Measurements from ENCODE around the gene ZSWIM1.
"Not testable (repeated sequence)": the region's sequence is repeated elsewhere in the genome, so short reads cannot be mapped to it uniquely, and the experiment has no call there.

The ZSWIM1 gene

DNA sequence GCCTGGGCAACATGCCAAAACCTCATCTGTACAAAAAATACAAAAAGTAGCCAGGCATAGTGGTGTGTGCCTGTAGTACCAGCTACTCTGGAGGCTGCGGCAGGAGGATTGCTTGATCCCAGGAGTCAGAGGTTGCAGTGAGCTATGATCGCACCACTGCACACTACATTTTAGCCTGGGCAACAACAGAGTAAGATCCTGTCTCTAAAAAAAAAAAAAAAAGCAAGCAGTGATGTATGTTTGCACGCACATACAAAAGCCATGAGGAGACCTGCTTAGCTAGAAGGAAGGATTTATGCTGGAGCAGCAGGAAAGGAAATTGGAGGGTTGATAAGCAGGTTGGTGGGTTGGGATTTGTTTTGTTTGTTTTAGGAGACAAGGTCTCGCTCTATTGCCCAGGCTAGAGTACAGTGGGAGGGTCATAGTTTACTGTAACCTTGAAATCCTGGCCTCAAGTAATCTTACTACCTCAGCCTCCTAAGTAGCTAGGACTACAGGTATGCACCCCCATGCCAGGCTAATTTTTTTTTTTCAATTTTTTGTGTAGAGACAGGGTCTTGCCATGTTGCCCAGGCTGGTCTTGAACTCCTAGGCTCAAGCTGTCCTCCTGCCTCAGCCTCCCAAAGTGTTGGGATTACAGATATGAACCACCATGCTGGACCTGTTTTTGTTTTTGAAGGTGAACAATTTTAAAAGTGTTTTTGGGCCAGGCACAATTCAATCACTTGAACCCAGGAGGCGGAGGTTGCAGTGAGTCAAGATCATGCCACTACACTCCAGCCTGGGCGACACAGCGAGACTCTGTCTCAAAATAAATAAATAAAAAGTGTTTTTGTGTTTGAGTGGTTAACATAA, 19.6 kb upstream of the ZSWIM1 start:
- no peak overlapping the region for H3K4me3 ChIP-seq (ENCODE audit: low read length)
- peaks cover 13% of the 10 kb centered on the region for H3K4me1 ChIP-seq (ENCODE audit: insufficient read depth, low read length)
- no peaks in the 10 kb centered on the region for H3K36me3 ChIP-seq (ENCODE audit: insufficient read depth, low read length)
- H3K9me3 ChIP-seq (ENCODE audit: low read length), result no peaks in the 10 kb centered on the region
- H2AFZ ChIP-seq (ENCODE audit: low read depth, low read length), result no peak overlapping the region
- no peaks in the 10 kb centered on the region for H3K27me3 ChIP-seq (ENCODE audit: insufficient read depth, low read length)

DNA sequence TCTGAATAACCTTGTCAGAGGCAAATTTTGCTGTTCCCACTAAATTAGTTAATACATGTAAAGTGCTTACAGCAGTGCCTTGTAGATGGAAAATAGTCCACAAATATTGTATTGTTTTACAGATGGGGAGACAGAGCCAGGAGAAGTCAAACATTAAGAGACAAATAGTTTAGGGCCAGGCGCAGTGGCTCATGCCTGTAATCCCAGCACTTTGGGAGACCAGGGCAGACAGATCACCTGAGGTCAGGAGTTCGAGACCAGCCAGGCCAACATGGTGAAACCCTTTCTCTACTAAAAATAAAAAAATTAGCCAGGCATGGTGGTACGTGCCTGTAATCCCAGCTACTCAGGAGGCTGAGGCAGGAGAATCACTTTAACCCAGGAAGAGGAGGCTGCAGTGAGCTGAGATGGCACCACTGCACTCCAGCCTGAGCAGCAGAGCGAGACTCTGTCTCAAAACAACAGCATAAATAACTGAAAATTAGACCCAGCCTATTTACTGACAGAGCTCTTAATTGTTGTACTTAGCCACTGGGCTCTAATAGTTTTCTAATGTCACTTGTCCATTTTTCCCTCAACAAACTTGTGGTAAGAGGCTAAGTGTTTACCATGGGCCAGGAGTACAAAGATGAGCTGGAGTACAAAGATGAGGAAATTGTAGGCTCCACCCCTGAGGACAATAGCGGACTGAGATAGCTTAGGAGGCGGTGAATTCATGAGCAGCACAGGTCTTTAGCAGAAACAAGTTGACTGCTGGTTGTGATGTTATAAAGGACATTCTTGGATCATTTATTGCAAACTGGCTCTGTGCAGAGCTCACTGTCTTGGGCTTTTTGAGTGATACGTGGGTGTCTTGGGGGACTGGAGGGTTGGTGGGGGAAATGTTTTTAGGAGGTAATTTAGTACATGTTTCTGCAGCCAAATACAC, 17.2 kb upstream of the ZSWIM1 start:
- Histone ChIP-seq H3K9me3 (ENCODE audit: low read length) (no peaks in the 10 kb centered on the region), H3K27me3 (ENCODE audit: insufficient read depth, low read length) (no peaks in the 10 kb centered on the region), H2AFZ (ENCODE audit: low read depth, low read length) (no peak overlapping the region), H3K4me3 (ENCODE audit: low read length) (no peak overlapping the region), H3K36me3 (ENCODE audit: insufficient read depth, low read length) (no peaks in the 10 kb centered on the region), H3K4me1 (ENCODE audit: insufficient read depth, low read length) (peaks cover 2% of the 10 kb centered on the region)

GRCh38 chr20:45866454-45866853, 14.6 kb upstream of the ZSWIM1 start:
- H2AFZ ChIP-seq (ENCODE audit: low read depth, low read length), result no peak overlapping the region
- H3K4me3 ChIP-seq (ENCODE audit: low read length), result no peak overlapping the region
- no peaks in the 10 kb centered on the region for H3K27me3 ChIP-seq (ENCODE audit: insufficient read depth, low read length)
- no peaks in the 10 kb centered on the region for H3K9me3 ChIP-seq (ENCODE audit: low read length)
- no peaks in the 10 kb centered on the region for H3K4me1 ChIP-seq (ENCODE audit: insufficient read depth, low read length)
- H3K36me3 ChIP-seq (ENCODE audit: insufficient read depth, low read length), result no peaks in the 10 kb centered on the region

DNA sequence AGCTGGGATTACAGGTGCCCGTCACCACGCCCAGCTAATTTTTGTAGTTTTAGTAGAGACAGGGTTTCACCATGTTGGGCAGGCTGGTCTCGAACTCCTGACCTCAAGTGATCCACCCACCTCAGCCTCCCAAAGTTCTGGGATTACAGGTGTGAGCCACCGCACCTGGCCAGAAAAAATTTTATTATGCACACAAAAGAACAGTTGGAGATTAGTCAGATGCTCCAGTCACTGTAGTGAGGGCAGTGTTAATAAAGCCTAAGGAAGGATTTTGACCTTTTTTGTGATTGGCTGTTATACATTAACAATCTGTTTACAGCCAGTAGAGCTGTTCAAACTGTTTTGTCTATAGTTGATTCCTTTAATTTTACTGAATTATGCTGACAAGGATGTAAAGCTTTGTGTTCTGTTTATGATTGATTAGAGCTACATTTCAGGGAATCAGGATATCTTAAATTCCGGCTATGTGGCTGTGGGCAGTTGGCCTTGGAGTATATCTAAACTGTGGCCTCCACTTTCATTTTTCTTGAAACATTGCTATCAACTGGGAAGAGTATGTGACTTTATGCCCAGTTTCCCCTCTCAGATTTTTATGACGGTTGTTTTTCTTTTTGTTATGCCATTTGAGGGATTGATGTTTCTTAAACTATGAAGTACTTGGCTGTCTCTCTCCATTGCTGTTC, 13.8 kb upstream of the ZSWIM1 start:
- no peak overlapping the region for H3K4me3 ChIP-seq (ENCODE audit: low read length)
- no peak overlapping the region for H2AFZ ChIP-seq (ENCODE audit: low read depth, low read length)
- no peaks in the 10 kb centered on the region for H3K27me3 ChIP-seq (ENCODE audit: insufficient read depth, low read length)
- H3K9me3 ChIP-seq (ENCODE audit: low read length), result no peaks in the 10 kb centered on the region
- H3K36me3 ChIP-seq (ENCODE audit: insufficient read depth, low read length), result no peaks in the 10 kb centered on the region
- H3K4me1 ChIP-seq (ENCODE audit: insufficient read depth, low read length), result no peaks in the 10 kb centered on the region

DNA sequence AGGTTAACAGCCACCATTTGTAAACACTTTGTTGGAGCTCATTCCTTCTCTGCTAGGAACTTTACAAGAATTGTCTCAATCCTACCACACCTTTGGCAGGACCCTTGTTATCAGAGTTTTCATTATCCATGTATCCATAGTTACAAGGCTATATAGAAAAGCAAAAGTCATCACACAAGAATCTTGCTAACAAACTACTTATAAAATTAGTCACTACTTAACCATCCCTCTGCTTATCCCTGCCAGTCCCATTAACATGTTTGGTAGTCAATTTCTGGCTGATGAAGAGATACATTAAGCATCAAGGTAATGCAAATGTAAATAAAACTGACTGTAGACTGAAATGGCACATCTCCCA, 13.2 kb upstream of the ZSWIM1 start:
- Histone ChIP-seq H3K4me1 (ENCODE audit: insufficient read depth, low read length) (no peaks in the 10 kb centered on the region), H2AFZ (ENCODE audit: low read depth, low read length) (no peak overlapping the region), H3K36me3 (ENCODE audit: insufficient read depth, low read length) (no peaks in the 10 kb centered on the region), H3K4me3 (ENCODE audit: low read length) (no peak overlapping the region), H3K9me3 (ENCODE audit: low read length) (no peaks in the 10 kb centered on the region), H3K27me3 (ENCODE audit: insufficient read depth, low read length) (no peaks in the 10 kb centered on the region)

- Histone ChIP-seq H3K36me3 (ENCODE audit: insufficient read depth, low read length) (peaks cover 11% of the 10 kb centered on the region), H3K4me3 (ENCODE audit: low read length) (no peak overlapping the region), H3K4me1 (ENCODE audit: insufficient read depth, low read length) (no peaks in the 10 kb centered on the region), H2AFZ (ENCODE audit: low read depth, low read length) (no peak overlapping the region), H3K27me3 (ENCODE audit: insufficient read depth, low read length) (no peaks in the 10 kb centered on the region), H3K9me3 (ENCODE audit: low read length) (no peaks in the 10 kb centered on the region)
Observed at GRCh38 chr20:45872626-45873025, 8.4 kb upstream of the ZSWIM1 start.

DNA sequence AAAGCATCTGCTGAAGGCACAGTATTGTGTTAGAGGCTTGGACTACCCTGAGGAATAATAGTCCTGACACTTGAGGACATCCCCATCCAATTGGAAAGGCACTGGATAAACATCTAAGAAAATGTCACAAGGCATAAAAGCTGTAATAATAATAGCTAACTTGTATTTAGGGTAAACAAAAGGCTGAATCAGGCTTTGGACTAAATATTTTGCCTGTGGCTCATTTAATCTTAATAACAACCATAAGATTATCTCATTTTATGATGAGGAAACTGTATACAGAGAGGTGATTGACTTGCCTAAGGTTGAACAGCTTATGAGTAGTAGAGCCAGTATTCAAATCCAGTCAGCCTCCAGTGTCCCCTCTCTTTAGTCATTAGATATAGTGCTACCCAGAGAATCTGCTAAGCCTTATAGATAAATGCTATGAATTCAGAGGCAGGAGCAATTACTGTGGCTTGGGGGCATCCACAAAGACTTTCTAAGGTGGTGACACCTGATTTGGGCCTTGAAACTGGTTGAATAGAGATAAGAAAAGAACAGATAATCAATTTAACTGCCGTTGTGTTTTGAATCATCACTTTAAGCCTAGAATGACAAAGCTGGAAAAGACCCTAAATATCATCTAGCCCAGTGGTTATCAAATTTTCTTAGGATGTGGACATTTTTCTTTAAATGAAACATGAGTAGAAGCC, 7.5 kb upstream of the ZSWIM1 start:
- H3K4me3 ChIP-seq (ENCODE audit: low read length), result no peak overlapping the region
- no peaks in the 10 kb centered on the region for H3K27me3 ChIP-seq (ENCODE audit: insufficient read depth, low read length)
- H3K9me3 ChIP-seq (ENCODE audit: low read length), result no peaks in the 10 kb centered on the region
- H3K36me3 ChIP-seq (ENCODE audit: insufficient read depth, low read length), result peaks cover 20% of the 10 kb centered on the region
- H2AFZ ChIP-seq (ENCODE audit: low read depth, low read length), result no peak overlapping the region
- no peaks in the 10 kb centered on the region for H3K4me1 ChIP-seq (ENCODE audit: insufficient read depth, low read length)

DNA sequence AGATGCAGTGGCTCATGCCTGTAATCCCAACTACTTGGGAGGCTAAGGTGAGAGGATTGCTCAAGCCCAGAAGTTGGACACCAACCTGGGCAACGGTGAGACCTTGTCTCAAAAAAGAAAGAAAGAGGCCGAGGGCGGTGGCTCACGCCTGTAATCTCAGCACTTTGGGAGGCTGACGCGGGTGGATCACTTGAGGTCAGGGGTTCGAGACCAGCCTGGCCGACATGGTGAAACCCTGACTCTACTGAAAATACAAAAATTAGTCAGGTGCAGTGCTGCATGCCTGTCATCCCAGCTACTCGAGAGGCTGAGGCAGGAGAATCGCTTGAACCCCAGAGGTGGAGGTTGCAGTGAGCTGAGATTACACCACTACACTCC, 6.9 kb upstream of the ZSWIM1 start:
- H3K4me3 ChIP-seq (ENCODE audit: low read length); H2AFZ ChIP-seq (ENCODE audit: low read depth, low read length); H3K9me3 ChIP-seq (ENCODE audit: low read length); H3K4me1 ChIP-seq (ENCODE audit: insufficient read depth, low read length); H3K27me3 ChIP-seq (ENCODE audit: insufficient read depth, low read length): not testable (repeated sequence)
- H3K36me3 ChIP-seq (ENCODE audit: insufficient read depth, low read length), result peaks cover 20% of the 10 kb centered on the region

DNA sequence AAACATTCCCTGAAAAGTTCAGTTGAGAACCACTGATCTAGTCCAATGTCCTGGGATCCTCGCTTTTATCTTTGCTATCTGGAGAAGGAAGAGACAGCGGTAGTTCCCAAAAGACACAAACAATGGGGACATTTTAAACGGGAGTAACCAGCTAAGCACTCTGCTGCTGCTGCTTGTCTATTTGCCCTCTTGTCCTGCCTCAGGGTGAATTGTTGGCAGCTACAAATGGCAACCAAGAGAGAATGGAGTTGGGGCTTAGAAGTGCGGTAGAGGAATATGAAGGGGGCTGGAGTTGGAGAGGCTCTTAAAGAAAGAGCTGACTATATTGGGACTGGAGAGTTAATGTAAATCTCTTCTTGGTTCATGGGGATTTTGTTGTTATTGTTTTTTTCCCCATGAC, 6.5 kb upstream of the ZSWIM1 start:
- Histone ChIP-seq H3K27me3 (ENCODE audit: insufficient read depth, low read length) (no peaks in the 10 kb centered on the region), H2AFZ (ENCODE audit: low read depth, low read length) (no peak overlapping the region), H3K9me3 (ENCODE audit: low read length) (no peaks in the 10 kb centered on the region), H3K4me1 (ENCODE audit: insufficient read depth, low read length) (no peaks in the 10 kb centered on the region), H3K4me3 (ENCODE audit: low read length) (no peak overlapping the region), H3K36me3 (ENCODE audit: insufficient read depth, low read length) (peaks cover 20% of the 10 kb centered on the region)

DNA sequence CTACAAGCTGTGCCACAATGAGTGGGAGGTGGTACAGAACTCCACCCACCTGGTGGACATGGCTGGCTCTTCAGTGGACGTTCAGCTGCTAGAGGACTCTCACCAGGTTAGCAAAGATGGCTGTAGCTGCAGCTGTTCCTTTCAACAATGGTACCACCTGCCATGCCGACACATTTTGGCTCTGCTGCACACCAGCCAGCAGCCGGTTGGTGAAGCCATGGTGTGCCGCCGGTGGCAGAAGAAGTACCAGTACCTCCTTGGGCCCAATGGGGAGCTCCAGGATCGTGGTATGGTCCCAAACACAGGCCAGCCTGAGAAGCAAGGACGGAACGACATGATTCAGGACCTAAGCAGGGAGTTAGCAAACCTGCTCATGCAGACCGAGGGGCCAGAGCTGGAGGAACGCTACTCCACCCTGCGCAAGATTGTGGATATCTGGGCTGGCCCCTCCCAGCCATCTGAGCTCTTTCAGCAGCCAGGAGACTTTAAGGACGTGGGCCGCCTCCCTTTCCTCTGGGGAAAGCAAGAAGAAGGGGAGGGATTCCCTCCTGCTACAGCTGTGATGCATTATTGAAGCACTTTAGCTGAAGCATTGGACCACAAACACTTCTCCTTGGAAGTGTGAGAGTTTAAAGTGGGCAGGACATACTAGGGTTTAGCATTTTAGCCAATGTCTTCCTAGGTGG, 2.8 kb upstream of the ZSWIM1 start:
- Histone ChIP-seq H3K27me3 (ENCODE audit: insufficient read depth, low read length) (no peaks in the 10 kb centered on the region), H3K36me3 (ENCODE audit: insufficient read depth, low read length) (peaks cover 28% of the 10 kb centered on the region), H3K4me3 (ENCODE audit: low read length) (no peak overlapping the region), H2AFZ (ENCODE audit: low read depth, low read length) (no peak overlapping the region), H3K9me3 (ENCODE audit: low read length) (no peaks in the 10 kb centered on the region), H3K4me1 (ENCODE audit: insufficient read depth, low read length) (peaks cover 2% of the 10 kb centered on the region)

DNA sequence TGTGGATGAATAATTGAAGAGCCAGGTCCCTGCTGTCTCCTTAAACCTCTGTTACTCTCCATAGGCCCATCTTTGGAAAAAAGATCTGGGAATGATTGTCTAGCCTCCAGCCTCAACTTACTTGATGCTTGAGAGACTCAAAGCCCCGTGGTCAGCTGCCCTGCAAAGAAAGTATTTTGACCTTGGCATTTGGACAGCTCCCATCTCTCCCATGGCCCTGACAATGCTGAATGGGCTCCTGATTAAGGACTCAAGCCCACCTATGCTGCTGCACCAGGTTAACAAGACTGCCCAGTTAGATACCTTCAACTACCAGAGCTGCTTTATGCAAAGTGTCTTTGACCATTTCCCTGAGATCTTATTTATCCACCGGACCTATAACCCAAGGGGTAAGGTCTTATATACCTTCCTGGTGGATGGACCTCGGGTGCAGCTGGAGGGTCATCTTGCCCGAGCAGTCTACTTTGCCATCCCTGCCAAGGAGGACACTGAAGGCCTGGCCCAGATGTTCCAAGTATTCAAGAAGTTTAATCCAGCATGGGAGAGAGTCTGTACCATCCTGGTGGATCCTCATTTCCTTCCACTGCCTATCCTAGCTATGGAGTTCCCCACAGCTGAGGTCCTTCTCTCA, 1.6 kb downstream of the ZSWIM1 start:
- Histone ChIP-seq H3K36me3 (ENCODE audit: insufficient read depth, low read length) (peaks cover 40% of the 10 kb centered on the region), H3K9me3 (ENCODE audit: low read length) (no peaks in the 10 kb centered on the region), H2AFZ (ENCODE audit: low read depth, low read length) (no peak overlapping the region), H3K4me1 (ENCODE audit: insufficient read depth, low read length) (peaks cover 2% of the 10 kb centered on the region), H3K27me3 (ENCODE audit: insufficient read depth, low read length) (no peaks in the 10 kb centered on the region), H3K4me3 (ENCODE audit: low read length) (no peak overlapping the region)

DNA sequence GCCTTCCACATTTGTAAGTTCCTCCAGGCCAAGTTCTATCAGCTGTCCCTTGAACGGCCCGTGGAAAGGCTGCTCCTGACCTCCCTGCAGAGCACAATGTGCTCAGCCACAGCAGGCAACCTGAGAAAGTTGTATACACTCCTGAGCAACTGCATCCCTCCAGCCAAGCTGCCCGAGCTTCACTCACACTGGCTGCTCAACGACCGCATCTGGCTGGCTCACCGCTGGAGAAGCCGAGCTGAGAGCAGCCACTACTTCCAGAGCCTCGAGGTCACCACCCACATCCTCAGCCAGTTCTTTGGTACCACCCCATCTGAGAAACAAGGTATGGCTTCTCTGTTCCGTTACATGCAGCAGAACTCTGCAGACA, 2.1 kb downstream of the ZSWIM1 start:
- Histone ChIP-seq H3K4me1 (ENCODE audit: insufficient read depth, low read length) (peaks cover 2% of the 10 kb centered on the region), H3K36me3 (ENCODE audit: insufficient read depth, low read length) (peaks cover 36% of the 10 kb centered on the region), H3K27me3 (ENCODE audit: insufficient read depth, low read length) (no peaks in the 10 kb centered on the region), H3K9me3 (ENCODE audit: low read length) (no peaks in the 10 kb centered on the region), H3K4me3 (ENCODE audit: low read length) (no peak overlapping the region), H2AFZ (ENCODE audit: low read depth, low read length) (no peak overlapping the region)

All from neuron (in vitro differentiated cells).